Measurements from ENCODE around the gene ZCCHC14.

- no peak for TF ChIP-seq CTCF (IDR thresholded peaks at IDR 0.05)
- no peak for TF ChIP-seq POLR2A (IDR thresholded peaks at IDR 0.05)
- TF ChIP-seq POLR2AphosphoS5 (IDR thresholded peaks at IDR 0.05), result no peak
Measured at GRCh38 chr16:87539113-87539512, 46.3 kb upstream of the ZCCHC14 start.
